HG02885 (cell line): ENCODE measurements around the gene LIN37.

Experiments
- ATAC-seq: cut with Tn5 transposase; IDR thresholded peaks from one replicate; pipeline ENCODE4 v1.9.1; 2021; ENCODE audit warnings: mild to moderate bottlenecking; ENCODE audit not compliant: unreplicated experiment, poor library complexity

Gene LIN37

DNA sequence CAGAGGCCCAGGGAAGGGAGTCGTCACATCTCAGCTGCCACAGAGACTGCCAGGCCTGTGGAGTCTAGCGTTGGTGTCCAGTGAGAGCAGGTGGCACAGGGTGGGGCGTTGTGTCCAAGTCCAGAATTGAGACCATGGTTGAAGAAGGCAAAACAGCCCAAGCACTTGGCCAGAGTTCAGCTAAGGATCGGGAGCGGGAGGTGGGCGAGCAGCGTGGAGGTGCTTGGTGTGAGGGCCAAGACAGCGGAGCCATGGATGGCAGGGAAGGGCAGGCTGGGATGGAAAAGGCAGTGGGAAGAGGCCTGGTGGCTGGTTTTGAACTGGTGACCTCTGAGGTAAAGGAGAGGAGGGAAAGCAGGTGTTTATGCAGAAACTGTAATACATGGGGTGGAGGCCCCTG is 14.1 kb upstream of the LIN37 start:
- ATAC-seq, result no peak

GRCh38 chr19:35734889-35735288 is 13.5 kb upstream of the LIN37 start:
- ATAC-seq, result no peak

- ATAC-seq, result no peak
Observed at GRCh38 chr19:35736913-35737886, 11.2 kb upstream of the LIN37 start.

DNA sequence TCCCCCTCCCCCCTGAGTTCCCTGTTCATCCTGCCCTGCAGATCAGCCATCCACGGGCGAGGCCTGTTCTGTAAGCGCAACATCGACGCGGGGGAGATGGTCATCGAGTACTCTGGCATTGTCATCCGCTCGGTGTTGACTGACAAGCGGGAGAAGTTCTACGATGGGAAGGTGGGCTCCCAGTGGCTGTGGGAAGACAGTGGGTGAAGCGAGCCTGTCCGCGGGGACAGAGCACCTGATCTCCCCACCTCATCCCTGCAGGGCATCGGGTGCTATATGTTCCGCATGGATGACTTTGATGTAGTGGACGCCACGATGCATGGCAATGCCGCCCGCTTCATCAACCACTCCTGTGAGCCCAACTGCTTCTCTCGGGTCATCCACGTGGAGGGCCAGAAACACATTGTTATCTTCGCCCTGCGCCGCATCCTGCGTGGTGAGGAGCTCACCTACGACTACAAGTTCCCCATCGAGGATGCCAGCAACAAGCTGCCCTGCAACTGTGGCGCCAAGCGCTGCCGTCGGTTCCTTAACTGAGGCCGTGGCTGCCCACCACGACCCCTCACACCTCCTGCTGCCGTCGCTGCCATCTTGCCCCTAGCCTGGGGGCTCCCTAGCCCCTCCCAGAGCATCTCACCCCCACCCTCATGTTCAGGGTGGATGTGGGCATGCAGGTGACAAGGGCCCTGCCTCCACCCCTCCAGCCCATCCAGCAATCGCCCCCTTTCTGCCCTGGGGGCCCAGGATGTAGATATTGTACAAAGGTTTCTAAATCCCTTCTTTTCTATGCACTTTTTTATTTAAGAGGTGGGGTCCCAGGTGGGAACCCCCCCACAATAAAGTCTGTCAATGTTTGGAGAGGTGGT is 10.1 kb upstream of the LIN37 start:
- ATAC-seq, result no peak

GRCh38 chr19:35738887-35739229 is 9.5 kb upstream of the LIN37 start:
- ATAC-seq, result no peak

- ATAC-seq, result no peak
Observed at GRCh38 chr19:35739275-35740107, 8.9 kb upstream of the LIN37 start.

GRCh38 chr19:35740108-35740422 is 8.3 kb upstream of the LIN37 start:
- ATAC-seq, result peak; percentile 14

DNA sequence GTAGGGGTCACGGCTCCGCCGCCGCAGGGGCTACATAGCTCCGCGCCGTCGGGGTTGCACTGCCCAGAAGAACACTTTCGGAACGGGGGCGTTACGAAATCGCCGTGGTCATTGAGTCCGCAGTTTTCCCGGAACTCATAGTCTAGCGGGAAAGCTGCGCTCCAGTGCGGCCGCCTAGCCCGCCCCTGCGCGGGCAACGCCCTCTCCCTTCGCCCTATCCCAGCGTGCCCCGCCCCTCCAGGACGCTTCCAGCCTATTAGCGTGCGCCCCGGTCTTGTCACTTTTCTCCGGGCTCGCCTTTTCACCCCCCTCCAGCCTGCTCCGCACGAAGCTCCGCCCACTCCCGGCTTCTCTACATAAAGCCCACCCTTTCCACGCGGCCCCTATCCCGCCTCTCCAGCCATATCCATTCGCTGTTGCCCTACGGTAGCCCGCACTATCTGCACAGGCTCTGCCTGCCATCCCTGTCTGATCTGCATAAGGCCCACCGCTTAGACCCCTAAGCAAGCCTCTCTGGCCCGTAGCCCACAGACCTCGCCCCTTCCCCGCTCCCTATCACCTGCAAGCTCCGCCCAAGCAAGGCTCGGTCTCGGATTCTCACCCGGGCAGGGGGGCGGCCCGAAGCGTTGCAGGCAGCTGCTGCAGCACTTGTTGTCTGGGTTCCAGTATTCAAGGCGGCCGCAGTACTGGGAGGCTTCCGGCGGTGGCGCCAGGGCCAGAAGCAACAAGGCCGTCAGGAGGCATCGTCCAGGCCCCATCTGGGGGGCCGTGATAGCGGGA is 7.8 kb upstream of the LIN37 start:
- peak; percentile 62 for ATAC-seq

DNA sequence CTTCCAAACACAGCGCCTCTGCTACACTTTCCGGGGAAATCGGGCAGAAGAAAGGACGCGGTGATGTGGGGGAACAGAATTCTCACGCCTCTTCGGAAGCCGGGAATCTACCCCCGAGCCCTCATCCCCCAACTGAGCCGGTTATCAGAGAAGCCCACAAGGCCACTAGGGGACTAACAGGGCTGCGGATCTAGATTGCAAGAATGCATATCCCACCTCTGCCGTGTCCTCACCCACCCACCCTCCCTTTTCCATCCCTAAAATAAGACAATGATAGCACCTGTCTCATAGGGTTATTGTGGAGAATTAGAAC is 7.2 kb upstream of the LIN37 start:
- ATAC-seq, result no peak

DNA sequence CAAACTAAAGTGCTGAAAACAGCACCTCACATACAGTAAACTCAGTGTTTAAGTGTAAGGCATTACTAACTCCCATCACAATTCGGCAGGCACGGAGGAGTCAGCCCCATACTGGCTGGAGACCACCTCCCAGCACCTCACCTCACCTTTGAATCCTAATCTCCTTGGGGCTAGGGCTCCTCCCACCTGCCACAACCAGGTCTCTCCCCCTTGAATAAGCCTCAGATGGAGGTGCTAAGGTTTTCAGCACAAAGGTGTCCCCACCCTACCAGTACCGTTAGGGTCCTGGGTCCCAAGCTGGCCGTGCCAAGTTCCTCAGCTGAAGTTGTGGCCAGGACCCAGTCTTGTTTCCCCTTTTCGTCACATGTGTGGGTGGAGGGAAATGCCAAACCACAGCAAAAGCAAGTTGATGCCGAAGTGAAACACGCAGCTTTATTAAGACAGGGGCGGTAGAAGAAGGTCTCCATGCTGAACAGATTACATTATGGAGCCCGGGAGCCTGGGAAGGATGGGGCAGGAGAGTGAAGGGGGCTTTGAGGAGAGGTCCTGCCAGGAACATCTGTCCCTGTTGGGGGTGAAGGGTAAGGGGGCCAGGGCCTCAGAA is 6.2 kb upstream of the LIN37 start, which contains the start of gene IGFLR1:
Gene IGFLR1 (minus strand): TSS at position 332 of the 604 bp plus-strand sequence. CDS start 1,272 bp downstream, outside the sequence.
- no peak for ATAC-seq

- ATAC-seq, result no peak
Observed at GRCh38 chr19:35743640-35744429, 4.5 kb upstream of the LIN37 start.

- peak; percentile 40 for ATAC-seq
Observed at GRCh38 chr19:35744430-35745327, 3.7 kb upstream of the LIN37 start.

DNA sequence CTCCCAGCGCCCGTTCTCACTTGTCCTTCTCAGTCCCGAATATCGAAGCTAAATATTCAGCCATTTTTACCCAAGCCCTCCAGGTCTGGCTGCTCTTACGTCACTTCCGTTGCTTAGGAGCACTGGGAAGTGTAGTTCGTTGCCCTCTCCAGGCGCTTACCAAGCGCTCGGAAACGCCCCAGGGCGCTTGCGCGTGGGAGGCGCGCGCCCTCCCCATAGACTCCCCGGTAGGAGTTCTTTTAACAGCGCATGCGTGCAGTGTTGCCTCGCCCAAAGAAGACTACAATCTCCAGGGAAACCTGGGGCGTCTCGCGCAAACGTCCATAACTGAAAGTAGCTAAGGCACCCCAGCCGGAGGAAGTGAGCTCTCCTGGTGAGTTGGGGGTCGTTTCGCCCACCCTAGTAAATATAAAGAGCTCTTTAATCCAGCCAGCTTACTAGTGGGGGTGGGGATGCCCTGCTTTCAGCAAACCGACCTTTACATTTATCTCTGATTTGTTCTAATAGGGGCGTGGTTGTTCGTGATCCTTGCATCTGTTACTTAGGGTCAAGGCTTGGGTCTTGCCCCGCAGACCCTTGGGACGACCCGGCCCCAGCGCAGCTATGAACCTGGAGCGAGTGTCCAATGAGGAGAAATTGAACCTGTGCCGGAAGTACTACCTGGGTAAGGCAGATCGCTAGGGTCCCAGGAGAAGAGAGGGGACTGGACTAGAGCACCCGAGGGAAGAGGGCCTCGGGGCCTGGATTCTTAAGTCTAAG is 2.9 kb upstream of the LIN37 start, which contains the start of the genes PSENEN and U2AF1L4:
Gene PSENEN (plus strand): TSS at position 324 of the 759 bp plus-strand sequence. CDS start 280 bp downstream, at position 604.
Gene U2AF1L4 (minus strand): TSS at position 91 of the 759 bp plus-strand sequence. CDS start 27 bp downstream, at position 64.
- ATAC-seq, result peak; percentile 50

DNA sequence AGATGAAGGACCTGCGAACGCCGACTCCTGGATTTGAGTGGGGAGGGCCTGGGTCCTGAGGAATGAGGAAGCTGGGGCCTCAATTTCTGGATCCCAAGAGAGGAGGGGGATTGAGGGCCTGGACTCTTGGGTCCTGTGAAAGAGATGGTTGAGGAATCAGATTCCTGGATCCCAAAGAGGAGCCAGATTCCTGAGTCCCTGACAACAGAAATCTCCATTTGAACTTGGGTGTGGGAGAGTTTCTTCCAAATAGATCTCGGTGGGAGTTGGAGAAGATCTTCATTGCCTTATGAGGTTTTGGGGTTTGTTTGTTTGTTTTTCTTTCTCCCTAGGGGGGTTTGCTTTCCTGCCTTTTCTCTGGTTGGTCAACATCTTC is 2.3 kb upstream of the LIN37 start:
- ATAC-seq, result no peak

- no peak for ATAC-seq
Observed at GRCh38 chr19:35746531-35746930, 1.8 kb upstream of the LIN37 start.

- ATAC-seq, result no peak
Observed at GRCh38 chr19:35750167-35750566, 1.8 kb downstream of the LIN37 start.
